HS-5 (cell line): Measurements from ENCODE around the gene WNK2.

Experiments
- DNase-seq: peaks from one replicate; pipeline ENCODE4 v3.0.0-alpha.2; 2012; ENCODE audit warnings: low read depth

The WNK2 gene

GRCh38 chr9:93218671-93219420 lies 34.9 kb downstream of the WNK2 start:
- DNase-seq = no peak

DNA sequence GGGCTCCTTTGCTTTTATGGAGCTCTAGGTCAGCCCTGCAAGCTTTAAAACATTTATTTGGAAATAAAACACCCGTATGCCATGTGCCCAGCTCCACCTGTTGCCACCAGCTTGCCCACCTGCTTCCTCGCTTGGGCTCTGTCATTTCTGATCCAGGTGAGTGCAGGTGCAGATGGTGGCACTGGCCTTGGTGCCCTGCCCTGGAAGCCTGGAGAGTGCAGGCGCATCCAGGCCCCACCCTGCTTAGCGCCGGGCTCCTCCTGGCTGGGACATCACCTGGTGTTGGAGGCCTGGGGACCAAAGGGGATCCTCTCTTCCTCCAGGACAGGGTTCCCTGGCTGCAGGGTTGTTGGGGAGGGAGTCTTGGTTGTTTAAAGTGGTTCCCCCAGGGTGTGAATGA lies 35.8 kb downstream of the WNK2 start:
- no peak for DNase-seq

- no peak for DNase-seq
Observed at GRCh38 chr9:93220627-93221026, 36.7 kb downstream of the WNK2 start.

DNA sequence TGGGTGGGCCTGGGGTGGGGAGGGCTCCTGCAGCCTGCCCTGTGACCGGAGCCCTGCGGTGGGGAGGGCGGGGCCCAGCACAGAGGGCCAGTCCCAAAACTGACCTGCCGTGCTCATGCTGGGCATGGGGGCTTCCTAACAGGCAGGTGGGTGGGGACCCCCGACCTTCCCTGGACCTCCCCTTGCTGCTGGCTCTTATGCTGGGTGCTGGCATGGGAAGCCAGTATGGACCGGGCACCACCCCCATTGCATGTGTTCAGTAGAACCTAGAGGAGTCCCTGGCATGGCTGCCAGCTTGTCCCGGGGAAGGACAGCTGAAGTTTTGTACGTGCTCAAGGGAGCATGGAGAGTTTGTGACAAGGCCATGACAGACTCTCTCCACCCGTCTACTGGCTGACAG lies 37.1 kb downstream of the WNK2 start:
- no peak for DNase-seq

DNA sequence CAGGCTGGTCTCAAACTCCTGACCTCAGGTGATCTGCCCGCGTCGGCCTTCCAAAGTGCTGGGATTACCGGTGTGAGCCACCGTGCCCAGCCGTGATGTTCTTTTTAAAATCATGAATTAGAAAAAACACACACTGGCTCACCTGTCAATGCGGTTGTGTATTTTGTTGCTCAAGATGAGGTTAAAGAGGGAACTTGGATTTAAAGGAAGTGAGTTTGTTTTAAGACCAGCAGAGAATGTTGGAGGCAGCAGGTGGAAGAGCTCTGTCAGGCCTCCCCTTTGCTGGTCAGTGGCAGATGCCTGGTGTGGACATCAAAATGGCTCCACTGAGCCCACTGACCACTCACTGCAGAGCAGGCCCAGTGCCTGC lies 38.9 kb downstream of the WNK2 start:
- no peak for DNase-seq

DNA sequence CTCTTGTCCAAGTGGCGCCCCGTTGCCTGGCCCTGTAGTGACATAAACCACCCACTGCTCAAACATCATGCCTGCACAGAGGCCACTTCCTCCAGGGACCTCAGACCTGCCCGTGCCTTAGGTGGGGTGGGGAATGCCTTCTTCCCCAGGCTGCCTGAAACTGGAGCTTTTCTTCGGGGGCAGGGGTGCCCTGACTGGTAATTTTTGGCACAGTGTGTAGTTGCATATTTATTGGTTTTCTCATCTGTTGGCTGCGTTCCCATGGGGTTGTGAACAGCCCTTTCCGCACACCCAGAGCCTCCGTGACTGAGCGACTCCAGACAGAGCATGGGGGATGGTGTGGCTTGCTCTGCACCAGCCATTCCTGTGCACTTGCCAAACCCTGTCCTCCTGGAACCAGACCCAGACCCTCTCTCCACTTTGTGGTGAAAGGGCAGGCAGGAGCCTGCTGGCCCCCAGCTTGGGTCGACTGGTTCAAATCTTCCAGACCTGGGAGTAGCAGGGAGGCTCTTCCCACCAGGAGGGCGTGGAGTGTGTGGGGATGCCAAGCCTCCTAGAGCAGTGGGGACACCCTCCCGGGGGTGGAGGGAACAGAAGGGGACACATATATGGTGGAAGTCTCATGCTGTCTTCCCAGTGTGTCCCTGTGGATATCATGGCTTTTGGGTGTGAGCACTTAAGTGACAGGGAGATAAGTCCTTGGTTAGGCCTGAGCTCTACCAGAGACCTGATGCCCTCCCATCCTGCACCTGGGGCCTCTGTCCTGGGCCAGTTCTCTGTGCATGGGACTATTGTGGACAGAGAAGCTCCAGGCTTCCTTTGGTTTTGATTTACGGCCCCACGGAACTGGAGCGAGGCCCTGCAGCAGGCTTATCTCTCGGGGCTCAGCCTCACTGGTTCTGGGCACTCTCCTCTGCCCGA lies 39.6 kb downstream of the WNK2 start:
- DNase-seq = peak; percentile 81

GRCh38 chr9:93224591-93224990 lies 40.7 kb downstream of the WNK2 start:
- no peak for DNase-seq

- no peak for DNase-seq
Observed at GRCh38 chr9:93225417-93225816, 41.5 kb downstream of the WNK2 start.

- no peak for DNase-seq
Observed at GRCh38 chr9:93225892-93226291, 42.0 kb downstream of the WNK2 start.

- DNase-seq = no peak
Observed at GRCh38 chr9:93226819-93227218, 42.9 kb downstream of the WNK2 start.

DNA sequence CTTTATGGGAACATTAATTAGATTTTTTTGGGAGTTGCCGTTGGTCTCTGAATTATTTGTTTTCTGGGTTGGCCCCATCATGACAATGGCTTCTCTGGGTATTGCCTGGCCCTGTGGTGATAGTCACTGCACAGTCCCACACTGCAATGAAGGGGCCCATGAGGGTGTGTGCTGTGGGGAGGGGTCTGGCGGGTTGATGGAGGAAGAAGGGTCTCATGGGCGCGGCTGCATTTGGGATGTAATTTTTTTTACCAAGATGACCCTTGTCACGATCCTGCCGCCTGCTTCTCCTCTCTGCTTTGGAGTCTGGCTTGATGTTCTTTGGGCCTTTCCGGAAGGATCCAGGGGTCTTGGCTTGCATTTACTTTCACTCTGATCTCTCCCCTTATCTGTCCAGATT lies 44.1 kb downstream of the WNK2 start:
- no peak for DNase-seq

DNA sequence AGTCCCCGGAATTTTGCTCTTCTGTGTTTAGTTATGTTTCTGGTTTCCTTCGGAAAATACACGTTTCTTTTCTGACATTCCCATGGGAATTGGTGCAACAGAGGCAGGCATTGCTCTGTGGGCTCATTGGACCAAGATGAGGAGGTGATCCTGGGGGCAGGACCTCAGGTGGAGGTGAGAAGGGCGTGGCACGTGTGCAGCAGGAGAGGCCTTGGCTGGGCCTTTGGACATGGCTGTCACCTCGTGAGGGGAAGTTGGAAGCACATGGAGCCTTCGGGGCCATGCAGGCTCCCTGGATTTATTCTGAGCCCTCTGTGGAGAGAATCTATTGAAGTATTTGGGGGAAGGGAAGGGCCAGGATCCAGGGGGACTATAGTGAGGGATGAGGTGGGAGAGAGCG lies 44.5 kb downstream of the WNK2 start:
- DNase-seq = no peak

DNA sequence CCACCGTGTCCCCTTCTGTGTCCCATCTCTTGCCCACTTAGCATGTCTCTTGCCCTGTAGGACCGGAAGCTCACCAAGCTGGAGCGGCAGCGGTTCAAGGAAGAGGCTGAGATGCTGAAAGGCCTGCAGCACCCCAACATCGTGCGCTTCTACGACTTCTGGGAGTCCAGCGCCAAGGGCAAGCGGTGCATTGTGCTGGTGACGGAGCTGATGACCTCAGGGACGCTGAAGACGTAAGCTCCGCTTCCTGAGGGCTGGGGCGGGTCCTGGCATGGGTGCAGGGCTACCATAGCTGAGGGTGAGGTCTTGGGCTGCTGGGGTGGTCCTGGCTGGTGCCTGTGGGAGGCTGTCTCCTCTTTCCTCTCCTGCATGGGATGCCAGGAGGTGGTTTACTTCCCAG lies 45.7 kb downstream of the WNK2 start:
- no peak for DNase-seq

DNA sequence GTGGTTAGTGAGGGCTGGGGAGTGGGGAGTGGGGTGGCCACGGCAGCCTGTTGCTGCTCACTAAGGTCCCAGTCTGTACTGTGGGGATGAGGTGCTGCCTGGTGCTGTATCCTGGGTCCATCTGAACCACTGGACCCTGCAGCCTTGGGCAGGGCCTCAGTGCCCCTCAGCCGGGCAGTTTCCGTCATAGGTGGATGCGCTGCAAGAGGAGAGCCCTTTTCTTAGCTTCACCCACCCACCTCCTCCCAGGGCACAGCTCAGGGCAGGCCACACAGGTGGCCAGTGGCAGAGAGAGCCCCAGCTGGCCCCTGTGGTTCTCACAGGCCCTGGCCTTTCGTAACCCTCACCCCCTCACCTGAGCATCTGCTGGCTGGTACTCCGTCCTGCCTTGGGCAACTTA lies 46.2 kb downstream of the WNK2 start:
- DNase-seq = no peak

- DNase-seq = no peak
Observed at GRCh38 chr9:93230601-93231000, 46.7 kb downstream of the WNK2 start.

DNA sequence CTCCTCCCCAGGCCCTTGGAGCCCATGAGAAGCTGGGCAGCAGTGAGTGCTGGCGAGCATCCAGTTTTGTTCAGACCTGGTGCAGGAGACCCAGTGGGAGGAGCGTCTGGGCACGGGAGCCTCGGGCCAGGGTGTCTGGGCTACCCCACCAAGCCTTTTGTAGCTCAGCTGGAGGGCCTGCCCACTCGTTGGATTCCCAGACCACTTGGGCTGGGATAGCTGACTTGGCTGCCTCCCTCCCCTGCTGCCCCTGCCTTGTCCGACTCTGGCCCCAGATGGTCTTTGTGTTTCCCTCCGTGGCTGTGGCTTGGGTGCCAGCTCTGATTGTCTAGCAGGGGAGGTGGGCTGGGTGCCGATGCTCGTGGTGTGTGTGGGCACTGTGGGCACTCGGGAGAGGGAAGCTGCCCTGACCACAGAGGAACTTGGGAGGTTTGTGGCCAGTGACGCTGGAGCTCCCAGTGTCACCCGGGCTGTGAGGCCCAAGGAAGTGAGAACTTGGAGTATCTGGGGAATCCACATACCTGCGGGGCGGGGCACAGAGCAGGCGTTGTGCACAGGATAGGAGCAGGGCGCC lies 47.3 kb downstream of the WNK2 start:
- no peak for DNase-seq

GRCh38 chr9:93231716-93232115 lies 47.8 kb downstream of the WNK2 start:
- DNase-seq = no peak

DNA sequence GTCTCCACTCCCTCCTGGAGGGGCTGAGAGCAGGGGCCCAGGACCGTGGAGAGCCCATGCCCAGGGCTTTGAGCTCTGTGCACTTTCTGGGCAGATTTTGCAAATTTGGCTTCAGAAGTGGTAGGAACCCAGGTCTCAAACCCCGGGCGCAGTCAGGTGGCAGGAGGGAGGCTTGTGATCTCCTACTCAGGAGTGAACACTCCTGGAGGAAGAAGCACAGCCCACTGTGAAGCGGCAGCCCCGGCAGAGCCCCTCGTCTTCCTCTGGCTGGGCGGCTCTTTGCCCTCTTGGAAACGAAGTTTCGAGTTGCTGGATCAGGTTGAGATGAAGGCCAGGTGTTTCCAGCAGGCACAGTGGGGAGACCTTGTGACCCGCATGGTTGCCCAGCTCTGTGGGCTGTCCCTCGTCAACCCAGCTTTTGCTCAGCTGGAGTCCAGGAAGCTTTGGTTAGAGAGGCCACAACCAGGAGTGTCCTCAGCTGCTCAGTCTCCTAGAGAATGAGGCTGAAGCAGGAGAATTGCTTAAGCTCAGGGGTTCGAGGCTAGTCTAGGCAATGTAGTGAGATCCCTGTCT lies 48.5 kb downstream of the WNK2 start:
- DNase-seq = no peak

- no peak for DNase-seq
Observed at GRCh38 chr9:93233033-93233432, 49.1 kb downstream of the WNK2 start.

GRCh38 chr9:93234600-93234999 lies 50.7 kb downstream of the WNK2 start:
- DNase-seq = no peak

GRCh38 chr9:93235300-93235960 lies 51.5 kb downstream of the WNK2 start:
- DNase-seq = no peak

GRCh38 chr9:93236541-93237206 lies 52.7 kb downstream of the WNK2 start:
- no peak for DNase-seq
